ENCODE data around the gene EVL.
"Not testable (repeated sequence)": the region's sequence is repeated elsewhere in the genome, so short reads cannot be mapped to it uniquely, and the experiment has no call there.

The EVL gene, protein sequence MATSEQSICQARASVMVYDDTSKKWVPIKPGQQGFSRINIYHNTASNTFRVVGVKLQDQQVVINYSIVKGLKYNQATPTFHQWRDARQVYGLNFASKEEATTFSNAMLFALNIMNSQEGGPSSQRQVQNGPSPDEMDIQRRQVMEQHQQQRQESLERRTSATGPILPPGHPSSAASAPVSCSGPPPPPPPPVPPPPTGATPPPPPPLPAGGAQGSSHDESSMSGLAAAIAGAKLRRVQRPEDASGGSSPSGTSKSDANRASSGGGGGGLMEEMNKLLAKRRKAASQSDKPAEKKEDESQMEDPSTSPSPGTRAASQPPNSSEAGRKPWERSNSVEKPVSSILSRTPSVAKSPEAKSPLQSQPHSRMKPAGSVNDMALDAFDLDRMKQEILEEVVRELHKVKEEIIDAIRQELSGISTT

DNA sequence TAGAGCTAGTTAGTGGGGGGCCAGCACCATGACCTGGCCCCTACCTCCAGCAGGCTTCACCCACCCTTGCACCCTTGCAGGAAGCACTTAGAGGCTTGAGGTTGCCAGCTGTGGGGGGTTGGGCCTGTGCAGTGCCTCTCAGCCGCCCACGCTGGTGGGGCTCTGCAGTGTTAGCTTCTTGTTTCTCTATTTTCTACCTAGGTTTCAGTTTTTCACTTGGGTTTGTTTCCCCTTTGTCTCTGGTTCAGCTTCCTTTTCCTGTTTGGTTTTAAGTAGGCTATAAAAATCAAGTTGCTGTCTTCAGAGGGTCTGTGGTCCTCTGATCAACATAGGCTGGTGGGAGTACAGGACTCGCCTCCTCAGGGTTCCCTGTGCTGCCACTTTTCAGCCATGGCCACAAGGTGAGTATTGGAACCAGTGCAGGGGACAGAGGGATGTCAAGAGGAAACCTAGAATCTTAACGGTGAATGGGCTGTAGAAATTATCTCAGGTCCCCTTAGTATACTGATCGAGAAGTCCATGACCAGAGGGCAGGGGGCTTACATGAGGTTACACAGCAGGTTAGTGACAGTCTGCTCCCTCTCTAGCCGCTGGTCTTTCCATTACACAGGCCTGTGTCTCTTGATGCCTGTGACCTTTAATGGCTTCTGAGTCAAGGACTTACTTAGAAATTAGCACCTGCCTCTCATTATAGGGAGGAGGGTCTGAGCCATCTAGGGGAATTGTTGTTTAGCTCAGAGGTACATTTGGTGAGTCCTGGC, at the start of gene EVL:
Gene EVL, plus strand, starts transcription at position 312 of the 761 bp plus-strand sequence. Its CDS starts 79 bp downstream, at position 391.
- no peak for DNase-seq

DNA sequence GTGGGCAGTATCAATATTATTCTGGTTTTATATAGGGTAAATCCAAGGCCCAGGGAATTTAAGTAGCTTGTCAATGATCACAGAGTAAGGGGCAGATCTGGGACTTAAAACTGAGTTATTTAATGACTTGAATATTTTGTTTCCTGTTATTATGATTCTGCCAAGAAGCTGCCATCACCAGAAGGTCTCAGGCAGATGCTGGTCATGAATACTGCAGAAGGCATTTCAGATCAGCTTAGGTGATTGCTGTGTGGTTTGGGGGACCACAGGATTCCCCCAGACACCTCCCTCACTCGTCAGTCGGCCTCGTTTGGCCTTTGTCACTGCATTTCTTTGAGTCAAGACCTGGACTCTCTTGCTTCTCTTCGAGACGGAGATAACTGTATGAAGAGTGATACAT, 47.7 kb upstream of the EVL start:
- no peak for DNase-seq

DNA sequence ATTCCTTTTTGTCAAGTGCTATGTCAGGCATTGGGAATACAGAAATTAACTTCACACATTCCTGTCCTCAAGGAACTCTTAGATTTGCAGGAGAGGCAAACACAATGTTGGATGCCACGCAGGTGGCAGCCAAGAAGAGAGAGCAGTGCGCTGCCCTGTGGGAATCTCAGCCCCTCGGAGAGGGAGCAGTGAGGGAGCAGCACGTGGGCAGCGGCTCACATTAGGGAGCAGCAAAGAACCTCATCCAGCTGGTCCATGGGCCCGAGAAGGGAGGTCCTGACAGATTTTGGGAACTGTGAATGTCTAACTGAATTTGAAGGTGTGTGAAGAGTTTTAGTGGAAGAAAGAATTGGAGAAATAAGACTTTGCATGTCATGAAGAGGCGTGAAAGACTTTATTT, 47.2 kb upstream of the EVL start:
- DNase-seq, result no peak

DNA sequence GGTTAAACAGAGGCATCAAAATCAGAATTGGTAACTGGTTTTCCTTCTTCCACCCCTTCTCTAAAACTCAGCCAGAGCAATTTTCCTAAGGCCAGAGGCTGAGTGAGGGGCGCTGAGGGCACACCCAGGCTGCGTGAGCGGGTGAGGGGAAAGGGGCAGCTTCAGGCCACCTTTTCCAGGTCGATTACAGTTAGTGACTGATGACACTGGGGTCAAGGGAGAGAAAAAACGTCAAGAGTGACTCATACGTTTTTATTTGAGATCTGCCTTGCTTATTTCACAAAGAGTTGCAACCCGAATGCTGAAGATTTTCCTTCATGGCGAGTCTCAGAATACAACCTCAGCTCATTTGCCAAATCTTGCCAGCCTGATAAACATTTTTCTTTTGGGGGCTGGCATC, 46.7 kb upstream of the EVL start:
- DNase-seq, result no peak

DNA sequence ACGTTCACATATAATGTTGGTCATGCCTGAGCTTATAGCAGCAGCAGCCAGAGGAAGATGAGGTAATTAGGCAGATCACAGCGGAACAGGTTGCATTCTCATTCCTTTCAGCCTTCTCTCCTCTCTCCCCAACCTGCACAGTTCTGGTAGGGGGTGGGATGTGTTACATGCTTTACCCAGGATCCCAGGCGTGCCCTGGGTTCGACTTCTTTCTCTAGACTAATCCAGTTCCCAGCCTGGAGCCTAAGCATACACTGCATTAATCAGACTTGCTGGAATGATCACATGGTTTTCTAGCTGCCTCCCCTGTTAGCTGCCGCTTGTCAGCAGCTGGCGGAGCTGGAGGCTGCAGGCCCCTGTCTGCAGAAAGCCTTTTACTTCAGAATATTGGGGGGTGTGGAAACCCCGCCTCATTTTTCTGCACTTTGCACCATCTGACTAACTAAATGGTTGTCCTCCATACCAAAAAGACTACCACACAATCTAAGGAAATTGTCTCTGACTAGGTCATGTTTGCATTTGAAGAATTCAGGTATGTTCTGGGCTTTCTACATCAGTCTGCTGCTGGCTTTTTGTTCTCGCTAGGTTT, 46.0 kb upstream of the EVL start:
- DNase-seq, result peak; percentile 79

DNA sequence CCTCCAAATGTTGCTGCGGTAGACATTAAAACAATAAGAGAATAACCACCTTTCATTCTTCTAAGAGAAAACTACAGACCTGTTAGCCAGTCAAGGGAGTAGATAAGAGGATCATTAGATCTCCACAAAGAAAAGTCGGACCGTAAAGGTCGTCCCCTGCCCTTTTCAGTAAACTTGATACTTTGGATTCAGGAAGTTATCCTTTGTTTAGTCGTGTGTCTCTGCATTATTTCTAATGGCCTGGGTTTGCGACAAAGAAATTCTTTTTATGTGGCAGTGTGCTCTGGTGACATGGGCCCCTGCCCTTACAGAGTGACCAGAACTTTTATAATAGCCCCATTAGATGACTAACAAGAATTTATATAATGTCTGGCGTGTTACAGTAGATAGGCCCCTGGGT, 44.6 kb upstream of the EVL start:
- DNase-seq, result no peak

DNA sequence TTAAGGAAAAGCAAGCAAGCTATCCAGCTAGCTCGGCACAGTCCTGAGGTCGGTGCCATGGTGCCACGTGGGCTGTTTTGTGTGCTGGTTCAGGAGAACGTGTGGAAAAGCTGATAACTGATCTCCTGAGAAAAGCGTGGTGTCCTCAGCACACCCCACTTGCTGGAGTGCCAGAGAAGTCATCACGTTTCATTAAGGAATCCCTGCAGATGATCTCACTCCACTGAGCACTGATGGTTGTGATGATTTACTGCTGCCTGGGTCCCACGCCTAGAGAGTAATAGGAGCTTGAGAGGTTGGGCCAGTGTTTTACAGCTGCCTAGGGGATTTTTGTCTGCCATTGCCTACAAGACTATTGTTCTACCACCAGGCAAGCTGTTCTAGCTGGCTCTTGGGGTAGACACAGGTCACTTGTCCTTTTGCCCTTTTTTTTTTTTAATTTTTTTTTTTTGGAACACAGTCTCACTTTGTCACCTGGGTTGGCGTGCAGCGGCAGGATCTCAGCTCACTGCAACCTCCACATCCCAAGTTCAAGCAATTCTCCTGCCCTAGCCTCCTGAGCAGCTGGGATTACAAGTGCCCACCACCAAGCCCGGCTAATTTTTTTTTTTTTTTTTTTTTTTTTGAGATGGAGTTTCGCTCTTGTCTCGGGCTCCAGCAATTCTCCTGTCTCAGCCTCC, 42.3 kb upstream of the EVL start:
- DNase-seq, result no peak

DNA sequence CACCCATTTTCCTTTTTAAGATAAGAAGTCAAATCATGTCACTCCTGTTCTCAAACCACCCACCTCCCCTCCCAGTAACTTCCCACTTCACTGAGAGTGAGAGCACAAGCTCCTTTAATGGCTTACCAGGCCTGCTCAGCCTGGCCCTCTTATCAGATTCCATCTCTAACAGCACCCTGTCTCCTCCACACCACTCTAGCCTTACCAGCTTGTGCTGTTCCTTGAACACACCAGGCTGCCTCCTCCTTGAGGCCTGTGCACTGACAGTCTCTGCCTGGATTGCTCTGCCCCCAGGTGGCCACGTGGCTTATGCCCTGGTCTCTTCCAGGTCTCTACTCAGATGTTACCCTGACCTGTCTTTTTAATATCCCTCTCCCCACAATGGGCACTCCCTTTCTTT, 40.1 kb upstream of the EVL start:
- peak; percentile 97 for DNase-seq

DNA sequence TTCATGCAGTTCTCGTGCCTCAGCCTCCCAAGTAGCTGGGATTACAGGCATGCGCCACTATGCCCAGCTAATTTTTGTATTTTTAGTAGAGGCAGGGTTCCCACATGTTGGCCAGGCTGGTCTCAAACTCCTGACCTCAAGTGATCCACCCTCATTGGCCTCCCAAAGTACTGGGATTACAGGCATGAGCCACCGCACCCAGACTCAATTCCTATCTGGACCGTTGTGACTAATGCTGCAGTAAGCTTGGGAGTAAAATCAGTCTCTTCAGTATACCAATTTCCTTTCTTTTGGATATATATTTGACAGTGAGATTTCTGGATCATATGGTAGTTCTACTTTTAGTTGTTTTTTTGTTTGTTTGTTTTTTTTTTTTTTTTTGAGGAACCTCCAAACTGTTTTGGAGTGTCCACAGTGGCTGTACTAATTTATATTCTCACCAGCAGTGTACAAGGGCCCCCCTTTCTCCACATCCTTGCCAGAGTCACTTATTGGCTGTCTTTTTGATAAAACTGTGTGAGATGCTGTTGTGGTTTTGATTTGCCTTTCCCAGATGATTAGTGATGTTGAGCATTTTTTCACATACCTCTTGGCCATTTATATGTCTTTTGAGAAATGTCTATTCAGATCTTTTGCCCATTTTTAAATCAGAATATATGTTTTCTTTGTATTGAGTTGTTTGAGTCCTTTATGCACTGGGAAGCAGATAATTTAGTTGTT, 37.3 kb upstream of the EVL start:
- no peak for DNase-seq

DNA sequence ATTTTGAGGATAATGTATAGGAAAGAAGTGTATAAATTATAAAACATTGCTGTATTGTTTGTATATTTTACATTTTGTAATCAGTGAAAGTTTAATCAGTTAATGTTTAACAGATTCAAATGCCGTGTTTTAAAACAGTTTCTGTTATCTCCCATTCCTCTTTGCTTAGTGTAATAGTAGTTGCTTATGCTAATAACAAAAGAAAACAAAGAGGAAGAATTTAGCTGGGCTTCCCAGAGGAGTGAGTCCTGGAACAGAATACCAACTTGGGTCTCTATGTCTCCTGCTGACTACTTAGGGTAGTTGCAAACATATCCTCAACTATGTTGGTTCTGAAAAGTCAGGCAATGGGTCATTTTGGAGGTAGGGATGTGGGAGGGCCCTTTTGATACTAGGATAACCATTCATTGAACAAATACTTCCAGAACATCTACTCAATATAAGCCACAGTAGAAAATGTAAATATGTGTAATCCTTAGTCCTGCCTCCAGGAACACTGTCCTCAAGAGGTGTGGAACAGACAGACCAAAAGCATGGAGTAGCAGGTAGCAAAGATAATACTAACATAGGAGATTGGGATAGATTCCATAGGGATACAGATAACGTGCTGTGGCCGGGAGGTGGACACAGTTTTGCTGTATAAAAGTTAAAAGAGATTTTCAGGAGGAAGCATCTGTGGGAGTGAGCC, 36.1 kb upstream of the EVL start:
- DNase-seq, result no peak

DNA sequence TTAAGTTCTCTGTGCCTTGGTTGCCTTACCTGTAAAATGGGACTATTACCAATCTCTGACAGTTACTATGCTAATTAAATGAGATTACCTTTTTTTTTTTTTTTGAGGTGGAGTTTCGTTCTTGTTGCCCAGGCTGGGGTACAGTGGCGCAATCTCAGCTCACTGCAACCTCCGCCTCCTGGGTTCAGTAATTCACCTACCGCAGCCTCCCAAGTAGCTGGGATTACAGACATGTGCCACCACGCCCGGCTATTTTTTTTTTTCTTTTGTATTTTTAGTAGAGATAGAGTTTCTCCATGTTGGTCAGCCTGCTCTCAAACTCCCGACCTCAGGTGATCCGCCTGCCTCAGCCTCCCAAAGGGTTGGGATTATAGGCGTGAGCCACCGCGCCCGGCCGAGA, 35.2 kb upstream of the EVL start:
- DNase-seq, result not testable (repeated sequence)

DNA sequence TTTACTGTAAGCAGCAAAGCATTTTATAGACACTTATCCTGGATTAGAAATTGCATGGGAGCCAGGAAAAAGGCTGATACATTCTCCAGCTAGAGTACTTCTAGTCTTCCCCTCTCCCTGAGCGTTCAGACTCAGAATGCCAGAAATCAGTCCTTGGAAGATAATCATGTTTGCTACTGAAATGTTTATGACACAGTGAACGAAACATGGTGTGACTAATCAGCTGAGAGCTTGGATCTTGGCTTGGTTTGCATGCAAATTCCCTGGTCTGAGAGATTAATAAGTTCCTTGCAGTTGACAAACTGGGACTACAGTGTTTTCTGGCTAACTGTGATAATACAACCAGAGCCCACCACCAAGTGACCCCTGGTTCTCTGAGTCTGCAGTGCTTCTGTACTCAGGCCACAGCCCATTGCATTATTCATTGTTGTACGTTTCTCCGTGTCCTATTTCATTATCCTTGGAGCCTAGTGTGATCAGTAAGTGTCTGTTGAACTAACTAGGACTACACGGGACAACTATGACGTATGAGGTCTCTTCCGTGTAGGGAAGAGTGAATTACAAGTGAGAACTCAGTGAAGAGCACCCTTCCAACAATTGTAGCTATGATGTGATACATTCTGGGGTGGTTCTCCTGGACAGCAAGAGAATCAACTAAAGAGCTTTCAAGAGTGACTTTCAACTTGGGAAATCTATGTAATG, 34.6 kb upstream of the EVL start:
- DNase-seq, result no peak

DNA sequence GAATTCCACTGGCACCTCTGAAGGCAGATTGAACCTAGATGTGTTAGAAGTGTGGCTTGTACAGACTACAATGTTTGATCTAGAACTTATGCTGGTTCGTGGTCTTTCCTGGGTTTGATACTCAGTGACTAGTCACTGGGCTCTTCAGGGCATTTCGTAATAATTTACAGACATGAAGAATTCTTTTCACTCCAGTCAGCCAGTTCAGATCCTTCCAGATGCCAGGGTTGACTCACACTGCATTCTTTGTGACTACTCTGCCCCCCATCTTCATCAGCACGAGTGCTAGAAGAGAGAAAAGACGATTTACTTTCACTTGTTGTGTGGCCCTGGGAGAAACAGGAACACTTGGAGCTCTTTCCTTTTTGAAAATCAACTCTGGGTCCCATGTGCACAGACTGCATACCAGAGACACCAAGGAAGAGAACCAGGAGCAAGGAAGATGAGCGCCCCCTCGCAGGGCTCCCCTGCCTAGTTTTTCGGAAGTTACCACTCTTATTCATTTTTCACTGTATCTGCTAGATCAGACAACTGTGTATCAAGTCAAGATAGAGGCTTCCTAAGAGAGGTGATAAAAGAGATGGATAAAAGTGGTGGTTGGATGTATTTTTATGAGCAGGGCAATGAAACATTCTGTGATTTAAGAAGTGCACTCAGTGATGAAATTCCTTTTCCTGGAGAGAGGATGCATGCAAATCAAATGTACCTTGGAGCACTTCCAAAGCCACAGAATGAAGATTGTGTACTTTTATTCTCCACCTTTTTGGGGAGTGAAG, 33.5 kb upstream of the EVL start:
- DNase-seq, result peak; percentile 88

DNA sequence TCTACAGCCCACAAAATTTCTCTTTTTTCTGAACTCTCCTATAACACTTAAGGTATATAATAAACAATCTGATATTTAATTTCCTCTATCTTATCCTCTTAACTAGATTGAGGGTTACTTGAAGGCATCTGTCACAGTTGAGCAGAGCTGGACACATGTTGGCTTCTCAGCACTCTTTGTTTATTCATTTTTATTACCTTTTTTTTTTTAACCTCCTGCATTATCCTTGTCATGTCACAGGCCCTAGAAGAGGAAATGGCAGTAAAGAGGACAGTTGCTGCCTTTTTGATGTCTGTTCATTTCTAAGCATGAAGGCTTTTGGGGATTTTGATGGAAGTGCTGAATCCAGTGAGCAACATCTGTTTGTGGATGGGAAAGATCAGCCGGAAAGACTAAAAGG, 32.5 kb upstream of the EVL start:
- no peak for DNase-seq

DNA sequence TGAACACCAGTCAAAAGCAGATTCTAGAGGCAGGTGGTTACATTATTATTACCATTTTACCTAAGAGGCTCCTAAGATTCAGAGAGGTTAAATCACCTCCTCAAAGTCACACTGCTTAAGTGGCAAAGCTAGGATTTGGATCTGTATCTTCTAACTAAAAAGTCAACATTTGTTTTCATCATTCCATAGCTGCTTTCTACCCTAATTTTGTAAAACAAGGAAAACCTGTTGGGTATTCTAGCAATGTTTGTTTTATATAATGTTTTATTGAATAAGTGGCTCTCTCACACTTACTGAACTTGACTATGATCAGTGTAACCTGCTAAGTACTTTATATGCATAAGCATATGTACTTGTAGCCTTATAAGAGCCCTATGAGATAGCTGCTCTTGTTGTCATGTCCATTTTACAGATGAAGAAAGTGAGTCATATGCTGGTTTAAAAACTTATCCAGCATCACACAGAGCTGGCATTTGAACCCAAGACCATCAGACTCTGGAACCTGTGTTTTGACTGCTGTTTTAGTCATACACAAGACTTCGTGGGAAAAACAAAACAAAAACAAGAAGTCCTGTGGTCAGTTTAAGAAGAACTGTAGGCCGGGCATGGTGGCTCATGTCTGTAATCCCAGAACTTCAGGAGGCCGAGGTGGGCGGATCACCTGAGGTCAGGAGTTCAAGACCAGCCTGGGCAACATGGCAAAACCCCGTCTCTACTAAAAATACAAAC, 31.7 kb upstream of the EVL start:
- DNase-seq, result peak; percentile 20

DNA sequence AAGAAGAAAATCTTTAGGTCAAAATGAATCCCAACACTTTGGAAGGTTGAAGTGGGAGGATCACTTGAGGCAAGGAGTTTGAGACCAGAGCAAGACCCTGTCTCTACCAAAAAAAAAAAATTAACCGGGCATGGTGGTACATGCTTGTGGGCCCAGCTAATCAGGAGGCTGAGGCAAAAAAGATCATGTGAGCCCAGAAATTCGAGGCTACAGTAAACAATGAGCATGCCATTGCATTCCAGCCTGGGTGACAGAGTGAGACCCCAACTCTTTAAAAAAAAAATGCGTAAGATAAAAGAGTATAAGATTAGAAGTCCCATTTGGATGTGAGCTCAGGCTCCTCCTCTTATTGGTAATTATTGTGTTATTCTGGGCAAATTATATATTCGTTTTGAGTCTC, 30.8 kb upstream of the EVL start:
- no peak for DNase-seq

DNA sequence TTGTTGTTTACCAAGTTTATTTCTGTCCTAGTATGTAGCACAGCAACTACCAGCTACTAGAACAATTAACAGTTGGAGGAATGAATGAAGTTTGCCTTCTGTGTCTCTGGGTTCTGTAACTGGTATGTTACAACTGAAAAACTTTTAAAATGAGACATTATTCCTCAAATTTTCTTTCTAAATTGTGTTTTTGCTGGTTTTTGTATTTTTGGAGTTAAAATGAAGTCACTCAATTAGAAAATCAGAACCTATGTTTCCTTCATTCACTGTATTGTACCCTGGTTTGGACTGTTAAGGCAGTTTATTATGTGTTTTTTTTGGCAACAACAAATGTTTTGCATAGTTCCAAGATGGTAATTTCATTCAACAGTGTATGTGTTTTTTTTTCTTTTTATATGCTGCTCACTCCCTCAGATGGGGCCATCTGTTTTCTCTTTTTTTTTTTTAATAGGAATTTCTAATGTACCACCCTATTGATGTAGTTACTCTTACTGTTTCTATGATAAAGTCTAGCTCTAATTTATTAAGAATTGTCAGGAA, 30.2 kb upstream of the EVL start:
- DNase-seq, result no peak

DNA sequence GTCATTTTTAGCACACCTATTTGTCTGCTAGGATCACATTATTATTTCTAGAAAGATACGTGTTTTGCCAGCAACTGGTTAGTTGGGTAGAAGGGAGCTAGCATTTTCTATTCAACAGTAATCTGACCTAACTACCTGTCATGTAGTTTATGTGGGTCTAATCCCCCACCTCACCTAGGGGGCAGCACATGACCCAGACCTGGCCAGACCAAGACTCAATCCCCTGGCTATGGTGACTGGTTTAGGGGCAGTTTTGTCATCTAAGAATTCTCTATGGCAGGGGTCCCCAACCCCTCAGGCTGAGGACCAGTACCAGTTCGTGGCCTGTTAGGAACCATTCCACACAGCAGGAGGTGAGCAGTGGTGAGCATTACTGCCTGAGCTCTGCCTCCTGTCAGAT, 29.5 kb upstream of the EVL start:
- no peak for DNase-seq

DNA sequence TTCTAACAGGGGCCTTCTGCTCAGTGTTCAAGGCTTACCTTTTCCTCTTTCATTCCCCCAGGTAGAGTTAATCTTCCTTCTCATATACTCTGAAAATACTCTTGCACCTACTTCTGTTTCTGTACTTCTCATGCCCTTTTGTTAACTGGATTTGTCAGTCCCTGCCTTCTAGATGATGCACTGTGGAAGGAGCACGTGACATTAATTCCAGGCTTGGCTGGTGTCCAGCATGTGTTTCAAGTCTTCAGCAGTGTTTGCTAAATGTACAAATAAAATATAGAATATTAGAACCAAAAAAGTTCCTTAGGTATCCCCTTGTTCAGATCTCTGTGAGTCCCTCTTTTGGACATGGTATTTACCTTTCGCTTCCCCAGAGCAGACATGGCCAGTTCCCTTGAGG, 27.9 kb upstream of the EVL start:
- DNase-seq, result peak; percentile 8

DNA sequence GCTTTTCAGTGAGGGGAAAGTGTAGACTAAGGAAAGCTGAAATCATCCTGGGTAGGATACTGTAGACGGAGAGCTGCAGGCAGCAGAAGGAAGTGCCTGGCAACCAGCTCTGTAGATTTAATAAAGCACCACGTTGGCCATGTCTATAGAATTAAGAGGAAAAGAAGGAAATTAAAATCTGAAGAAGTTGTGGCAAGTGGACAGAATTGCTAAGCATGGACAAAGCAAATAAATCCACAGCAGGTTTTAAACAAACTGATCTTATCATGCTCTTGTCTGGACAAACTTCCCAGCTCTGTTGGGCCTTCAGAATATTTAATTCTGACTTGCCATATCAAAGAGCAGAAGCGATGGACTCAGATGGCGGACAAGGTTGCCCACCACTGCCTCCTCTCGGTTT, 27.2 kb upstream of the EVL start:
- peak; percentile 4 for DNase-seq

Measured in islet precursor cell (in vitro differentiated cells).